OCI-LY7 (cell line): ENCODE measurements around the gene SND1. TPM values are rescaled to one million over a fixed set of nuclear protein-coding genes. Genes with fewer than 3 reads are reported as not detected.

Source experiments
- BruUV-seq: library from RNA; stranded (reverse); fragments of 400-500 nt; replicated peaks from 2 replicates; lab custom pipeline; 2021; lab: Mats Ljungman, UMichigan
- CTCF ChIA-PET: fragments of 300-600 bp; sonication (Branson Sonifier 250); formaldehyde crosslinking; loops from one replicate; lab custom pipeline; 2022; ENCODE audit warnings: antibody characterized with exemption; ENCODE audit not compliant: unreplicated experiment; lab: Charles Lee
- POLR2A ChIA-PET: fragments of 300-600 bp; sonication (Branson Sonifier 250); formaldehyde crosslinking; loops from one replicate; lab custom pipeline; 2022; ENCODE audit warnings: antibody characterized with exemption; lab: Charles Lee
- DNase-seq: peaks from one replicate; pipeline ENCODE4 v3.0.0-alpha.2; 2015; ENCODE audit warnings: low spot score
- H2AFZ ChIP-seq: fragments of 200-600 bp; sonication (generic), shearing (Covaris generic); 2 replicates; pipeline ENCODE4 v1.6.1; 2014; ENCODE audit warnings: mild to moderate bottlenecking, antibody characterized with exemption, low read length, moderate library complexity
- H3K27ac ChIP-seq: fragments of 200-600 bp; sonication (generic); 2 replicates; pipeline ENCODE4 v1.5.1; 2014; ENCODE audit warnings: mixed run types, low read depth, mild to moderate bottlenecking, moderate library complexity, low read length, inconsistent platforms; ENCODE audit not compliant: poor library complexity, severe bottlenecking
- H3K36me3 ChIP-seq: fragments of 200-600 bp; sonication (generic); 2 replicates; pipeline ENCODE4 v1.6.1; 2014; ENCODE audit warnings: mild to moderate bottlenecking, antibody characterized with exemption, low read length, moderate library complexity, mixed read lengths; ENCODE audit not compliant: insufficient read depth
- H3K4me1 ChIP-seq: fragments of 200-600 bp; sonication (generic); 2 replicates; pipeline ENCODE4 v1.5.1; 2014; ENCODE audit warnings: mild to moderate bottlenecking, low read length; ENCODE audit not compliant: insufficient read depth, poor library complexity, severe bottlenecking
- H3K4me2 ChIP-seq: fragments of 200-600 bp; sonication (generic); 2 replicates; pipeline ENCODE4 v1.6.1; 2014; ENCODE audit warnings: mild to moderate bottlenecking, low read length
- H3K4me3 ChIP-seq: fragments of 200-600 bp; sonication (generic); 2 replicates; pipeline ENCODE4 v1.5.1; 2014; ENCODE audit warnings: mild to moderate bottlenecking, low read depth, low read length; ENCODE audit not compliant: poor library complexity, severe bottlenecking
- H3K79me2 ChIP-seq: fragments of 200-600 bp; sonication (generic); 2 replicates; pipeline ENCODE4 v1.6.1; 2016; ENCODE audit warnings: low read depth, mild to moderate bottlenecking, low read length, moderate library complexity, mixed read lengths; ENCODE audit not compliant: insufficient read depth
- H3K9me2 ChIP-seq: fragments of 200-600 bp; sonication (generic); 2 replicates; pipeline ENCODE4 v1.6.1; 2016; ENCODE audit warnings: mild to moderate bottlenecking, low read length, mixed read lengths; ENCODE audit not compliant: insufficient read depth
- H3K9me3 ChIP-seq: fragments of 200-600 bp; sonication (generic); 2 replicates; pipeline ENCODE4 v1.6.1; 2014; ENCODE audit warnings: mild to moderate bottlenecking, mixed run types, low read length, mixed read lengths
- H4K20me1 ChIP-seq: fragments of 200-600 bp; sonication (generic); 2 replicates; pipeline ENCODE4 v1.6.1; 2014; ENCODE audit warnings: mild to moderate bottlenecking, antibody characterized with exemption, low read length, moderate library complexity, mixed read lengths; ENCODE audit not compliant: insufficient read depth
- CTCF ChIP-seq: fragments of 200-600 bp; sonication (generic); conservative IDR thresholded peaks from 2 replicates; pipeline ENCODE4 v1.5.1; 2014; ENCODE audit warnings: mild to moderate bottlenecking, antibody characterized with exemption, low read length, moderate library complexity, mixed read lengths
- EZH2phosphoT487 ChIP-seq: fragments of 200-600 bp; sonication (generic); IDR thresholded peaks from 2 replicates; pipeline ENCODE4 v1.6.1; 2018; ENCODE audit warnings: low read depth, borderline replicate concordance, mild to moderate bottlenecking, mixed run types, antibody characterized with exemption, low read length, moderate library complexity, mixed read lengths
- intact Hi-C: fragments of 100-400 bp; cut with micrococcal nuclease; formaldehyde crosslinking; loops from one replicate; pipeline ENCODE4 v1.10.0; 2022; ENCODE audit not compliant: unreplicated experiment
- total RNA-seq, 2 experiments: library from RNA; depleted of rRNA in 1 of 2; stranded (reverse); fragments of >200 nt in 1 of 2; shearing (Covaris generic) in 1 of 2; gene quantifications; 2 replicates each; pipeline ENCODE4 v1.2.3, GENCODE V29; 2014 to 2022

The SND1 gene
- total RNA-seq, 2 experiments from 2014 or later, result 111 to 221 TPM

GRCh38 chr7:128080169-128080568 lies 428.2 kb downstream of the SND1 start:
- no peaks in the 10 kb centered on the region for H3K4me1 ChIP-seq
- peaks cover 11% of the 10 kb centered on the region; the same call in 1 of the 2 replicates for H3K36me3 ChIP-seq
- no peak overlapping the region for H3K4me3 ChIP-seq
- H3K9me3 ChIP-seq, result no peaks in the 10 kb centered on the region
- H3K4me2 ChIP-seq, result no peak overlapping the region
- H2AFZ ChIP-seq, result no peak overlapping the region
- H3K27ac ChIP-seq, result no peak overlapping the region
- no peaks in the 10 kb centered on the region for H4K20me1 ChIP-seq
- intact Hi-C loops, result no loop called here
- no peaks in the 10 kb centered on the region for H3K9me2 ChIP-seq
- TF ChIP-seq CTCF (no peak), EZH2phosphoT487 (no peak)
- no peak for DNase-seq
- ChIA-PET POLR2A (interaction anchor here (0.8 kb wide), 1 partner anchor 35 kb away, joined by 3 read pairs; no protein-coding TSS in a partner anchor), CTCF (interaction anchor here (0.6 kb wide), 1 partner anchor 232 kb away, joined by 5 read pairs; no protein-coding TSS in a partner anchor)
- BruUV-seq, result TSS peak; percentile 38
- no peaks in the 10 kb centered on the region for H3K79me2 ChIP-seq

GRCh38 chr7:128081351-128081750 lies 429.4 kb downstream of the SND1 start:
- Histone ChIP-seq H3K79me2 (no peaks in the 10 kb centered on the region), H3K27ac (no peak overlapping the region), H3K4me2 (no peak overlapping the region), H2AFZ (no peak overlapping the region), H3K36me3 (peaks cover 23% of the 10 kb centered on the region; the same call in 1 of the 2 replicates), H4K20me1 (no peaks in the 10 kb centered on the region), H3K9me2 (no peaks in the 10 kb centered on the region), H3K9me3 (no peaks in the 10 kb centered on the region), H3K4me1 (no peaks in the 10 kb centered on the region), H3K4me3 (no peak overlapping the region)
- no peak for TF ChIP-seq CTCF
- TF ChIP-seq EZH2phosphoT487, result no peak
- intact Hi-C loops, result no loop called here
- BruUV-seq, result no TSS peak
- no peak for DNase-seq
- CTCF ChIA-PET, result no interaction called here
- POLR2A ChIA-PET, result no interaction called here

- ChIA-PET CTCF (no interaction called here), POLR2A (no interaction called here)
- Histone ChIP-seq H3K79me2 (no peaks in the 10 kb centered on the region), H3K27ac (no peak overlapping the region), H3K4me3 (no peak overlapping the region), H2AFZ (no peak overlapping the region), H4K20me1 (no peaks in the 10 kb centered on the region), H3K4me2 (no peak overlapping the region), H3K9me3 (no peaks in the 10 kb centered on the region), H3K9me2 (no peaks in the 10 kb centered on the region), H3K4me1 (no peaks in the 10 kb centered on the region), H3K36me3 (peaks cover 25% of the 10 kb centered on the region; the same call in 1 of the 2 replicates)
- TF ChIP-seq CTCF (no peak), EZH2phosphoT487 (no peak)
- no peak for DNase-seq
- intact Hi-C loops, result no loop called here
- no TSS peak for BruUV-seq
Measured at GRCh38 chr7:128081808-128082207, 429.8 kb downstream of the SND1 start.
